CD4-positive, alpha-beta T cell (primary cell): ENCODE data around the gene URGCP. TPM values are rescaled to one million over a fixed set of nuclear protein-coding genes. Genes with fewer than 3 reads are reported as not detected.

ENCODE experiments used
- ATAC-seq: fragments of 200-7000 bp; cut with Tn5 transposase; one replicate; pipeline ENCODE4 v1.10.0; 2022; ENCODE audit warnings: mild to moderate bottlenecking; ENCODE audit not compliant: poor library complexity
- CTCF ChIA-PET: fragments of 350-600 bp; sonication (Branson Sonifier 250); formaldehyde crosslinking; loops from one replicate; lab custom pipeline; 2021; ENCODE audit warnings: antibody characterized with exemption, inconsistent platforms; lab: Charles Lee
- POLR2A ChIA-PET: fragments of 350-600 bp; sonication (Branson Sonifier 250); formaldehyde crosslinking; loops from one replicate; lab custom pipeline; 2021; ENCODE audit warnings: antibody characterized with exemption, inconsistent platforms; lab: Charles Lee
- DNase-seq, 14 experiments: peaks; one replicate each; pipeline ENCODE4 v3.0.0-alpha.2; 2013 to 2020; ENCODE audit warnings: mixed read lengths in 2 of 14
- H3K27ac ChIP-seq, 2 donors: one replicate each; pipeline versions ENCODE4 v1.5.1 to v1.7.0; 2013; ENCODE audit warnings: low read length in 2 of 2, low read depth in 1 of 2, mild to moderate bottlenecking in 1 of 2
- H3K27me3 ChIP-seq, 2 experiments: 1 replicate in 1 of 2; 2 replicates in 1 of 2; pipeline versions ENCODE4 v1.6.1 to v1.7.0; 2013; ENCODE audit warnings: low read length in 2 of 2, control low read depth in 1 of 2, mild to moderate bottlenecking in 1 of 2, moderate library complexity in 1 of 2; ENCODE audit not compliant: insufficient read depth in 2 of 2, control insufficient read depth in 1 of 2
- H3K36me3 ChIP-seq: one replicate; pipeline ENCODE4 v1.6.1; 2013; ENCODE audit warnings: low read length, control low read depth; ENCODE audit not compliant: insufficient read depth
- H3K4me1 ChIP-seq: one replicate; pipeline ENCODE4 v1.6.1; 2013; ENCODE audit warnings: low read length, control low read depth; ENCODE audit not compliant: insufficient read depth
- H3K4me3 ChIP-seq: one replicate; pipeline ENCODE4 v1.5.1; 2013; ENCODE audit warnings: mild to moderate bottlenecking, low read length, moderate library complexity
- H3K9me3 ChIP-seq, 2 experiments: 1 replicate in 1 of 2; 2 replicates in 1 of 2; pipeline versions ENCODE4 v1.6.1 to v1.7.0; 2013; ENCODE audit warnings: low read length in 2 of 2, mild to moderate bottlenecking in 2 of 2, control low read depth in 1 of 2, moderate library complexity in 1 of 2; ENCODE audit not compliant: control insufficient read depth in 1 of 2, insufficient read depth in 1 of 2
- H3K27ac Mint-ChIP-seq: one replicate; pipeline ENCODE4 v1.8.0; 2020; ENCODE audit warnings: mixed read lengths
- H3K27me3 Mint-ChIP-seq: one replicate; pipeline ENCODE4 v1.8.0; 2021; ENCODE audit warnings: mixed read lengths
- H3K36me3 Mint-ChIP-seq: one replicate; pipeline ENCODE4 v1.8.0; 2021; ENCODE audit warnings: low read depth, mixed read lengths
- H3K4me1 Mint-ChIP-seq: one replicate; pipeline ENCODE4 v1.8.0; 2021; ENCODE audit warnings: low read depth, mixed read lengths
- H3K4me3 Mint-ChIP-seq: one replicate; pipeline ENCODE4 v1.8.0; 2020; ENCODE audit warnings: mild to moderate bottlenecking, mixed read lengths
- H3K9me3 Mint-ChIP-seq: one replicate; pipeline ENCODE4 v1.8.0; 2020; ENCODE audit warnings: mixed read lengths
- intact Hi-C, 2 experiments: fragments of 100-400 bp; cut with DNase I in 1 of 2; cut with micrococcal nuclease in 1 of 2; formaldehyde crosslinking; loops; one replicate each; pipeline versions ENCODE4 v1.15.1 to v1.9.0; 2023 to 2025; cut with DNase I, micrococcal nuclease
- total RNA-seq, 174 experiments: library from RNA in 2 of 174; stranded (reverse) in 2 of 174; gene quantifications; one replicate each; pipeline ENCODE4 v1.2.3 and lab custom pipeline; 2021 to 2026
- TF ChIP-seq, protein P1 (sequence below): fragments of 200-600 bp; IDR thresholded peaks from one replicate; pipeline ENCODE4 v1.8.0; 2022; ENCODE audit warnings: antibody characterized with exemption, mild to moderate bottlenecking

Gene URGCP
- total RNA-seq, 2 experiments from 2014 or later, result 21.8 to 22.5 TPM

- CTCF ChIA-PET, result no interaction called here
These were observed 37.8 kb downstream of the URGCP start for GRCh38 chr7:43868681-43869005.

GRCh38 chr7:43868181-43868580 is 38.2 kb downstream of the URGCP start:
- ChIA-PET CTCF (no interaction called here), POLR2A (no interaction called here)
- H3K4me3 Mint-ChIP-seq, result peak overlapping the region; percentile 92

More at GRCh38 chr7:43868681-43869005, 37.8 kb downstream of the URGCP start:
- H3K4me3 Mint-ChIP-seq, result peak overlapping the region; percentile 92
- H3K27ac Mint-ChIP-seq, result peak overlapping the region; percentile 90
- DNase-seq (no peak), ATAC-seq (no peak)
- Histone ChIP-seq H3K4me3 (peak overlapping the region; percentile 70), H3K27ac (peak overlapping the region in 1 of 2 donors; percentile 44), H3K36me3 (peaks cover 23% of the 10 kb centered on the region), H3K9me3 (no peaks in the 10 kb centered on the region), H3K4me1 (peaks cover 20% of the 10 kb centered on the region), H3K27me3 (no peaks in the 10 kb centered on the region)
- no peaks in the 10 kb centered on the region for H3K27me3 Mint-ChIP-seq
- intact Hi-C loops, result loop anchor here in 1 of 2 experiments (5.0 kb wide), 1 partner anchor 39 kb away; the partner anchor contains the start of gene URGCP
- TF ChIP-seq, protein P1, sequence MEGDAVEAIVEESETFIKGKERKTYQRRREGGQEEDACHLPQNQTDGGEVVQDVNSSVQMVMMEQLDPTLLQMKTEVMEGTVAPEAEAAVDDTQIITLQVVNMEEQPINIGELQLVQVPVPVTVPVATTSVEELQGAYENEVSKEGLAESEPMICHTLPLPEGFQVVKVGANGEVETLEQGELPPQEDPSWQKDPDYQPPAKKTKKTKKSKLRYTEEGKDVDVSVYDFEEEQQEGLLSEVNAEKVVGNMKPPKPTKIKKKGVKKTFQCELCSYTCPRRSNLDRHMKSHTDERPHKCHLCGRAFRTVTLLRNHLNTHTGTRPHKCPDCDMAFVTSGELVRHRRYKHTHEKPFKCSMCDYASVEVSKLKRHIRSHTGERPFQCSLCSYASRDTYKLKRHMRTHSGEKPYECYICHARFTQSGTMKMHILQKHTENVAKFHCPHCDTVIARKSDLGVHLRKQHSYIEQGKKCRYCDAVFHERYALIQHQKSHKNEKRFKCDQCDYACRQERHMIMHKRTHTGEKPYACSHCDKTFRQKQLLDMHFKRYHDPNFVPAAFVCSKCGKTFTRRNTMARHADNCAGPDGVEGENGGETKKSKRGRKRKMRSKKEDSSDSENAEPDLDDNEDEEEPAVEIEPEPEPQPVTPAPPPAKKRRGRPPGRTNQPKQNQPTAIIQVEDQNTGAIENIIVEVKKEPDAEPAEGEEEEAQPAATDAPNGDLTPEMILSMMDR, result no peak
- POLR2A ChIA-PET, result interaction anchor here (1.0 to 1.8 kb wide), 4 partner anchors 15 to 110 kb away, joined by 3 to 17 read pairs (median 5); partner anchors contain the start of genes BLVRA and UBE2D4
- H3K36me3 Mint-ChIP-seq, result peaks cover 46% of the 10 kb centered on the region
- H3K4me1 Mint-ChIP-seq, result peaks cover 26% of the 10 kb centered on the region
- no peaks in the 10 kb centered on the region for H3K9me3 Mint-ChIP-seq

GRCh38 chr7:43865277-43865676 is 41.1 kb downstream of the URGCP start:
- TF ChIP-seq, protein P1, result no peak
- POLR2A ChIA-PET, result no interaction called here

More at GRCh38 chr7:43868181-43868580, 38.2 kb downstream of the URGCP start:
- H3K27me3 ChIP-seq, result no peaks in the 10 kb centered on the region
- peaks cover 20% of the 10 kb centered on the region for H3K4me1 ChIP-seq
- Mint-ChIP-seq H3K27ac (peak overlapping the region; percentile 90), H3K36me3 (peaks cover 46% of the 10 kb centered on the region), H3K9me3 (no peaks in the 10 kb centered on the region), H3K27me3 (no peaks in the 10 kb centered on the region), H3K4me1 (peaks cover 26% of the 10 kb centered on the region)
- peaks cover 23% of the 10 kb centered on the region for H3K36me3 ChIP-seq
- H3K27ac ChIP-seq, result no peak overlapping the region
- ATAC-seq (no peak), DNase-seq (no peak)
- no peaks in the 10 kb centered on the region for H3K9me3 ChIP-seq
- intact Hi-C loops, result loop anchor here in 1 of 2 experiments (5.0 kb wide), 1 partner anchor 39 kb away; the partner anchor contains the start of gene URGCP
- TF ChIP-seq, protein P1, result no peak
- H3K4me3 ChIP-seq, result peak overlapping the region; percentile 70

More at GRCh38 chr7:43865277-43865676, 41.1 kb downstream of the URGCP start:
- no peak overlapping the region for H3K27ac ChIP-seq
- intact Hi-C loops, result loop anchor here in 1 of 2 experiments (5.0 kb wide), 1 partner anchor 42 kb away; the partner anchor contains the start of gene URGCP
- Mint-ChIP-seq H3K4me1 (peaks cover 24% of the 10 kb centered on the region), H3K27me3 (no peaks in the 10 kb centered on the region), H3K9me3 (no peaks in the 10 kb centered on the region), H3K36me3 (peaks cover 42% of the 10 kb centered on the region), H3K4me3 (peak overlapping the region; percentile 17), H3K27ac (no peak overlapping the region)
- no peak overlapping the region for H3K4me3 ChIP-seq
- no peak for DNase-seq
- H3K9me3 ChIP-seq, result no peaks in the 10 kb centered on the region
- ATAC-seq, result no peak
- peaks cover 23% of the 10 kb centered on the region for H3K36me3 ChIP-seq
- CTCF ChIA-PET, result interaction anchor here (1.5 kb wide), 1 partner anchor 283 kb away, joined by 3 read pairs; the partner anchor contains the start of gene STK17A
- H3K27me3 ChIP-seq, result no peaks in the 10 kb centered on the region
- peaks cover 19% of the 10 kb centered on the region for H3K4me1 ChIP-seq
